Coronary artery (tissue), 2 donors: Measurements from ENCODE around the gene TBCEL.

ENCODE experiments used
- DNase-seq: peaks from one replicate; pipeline ENCODE4 v3.0.0-alpha.2; 2017; ENCODE audit warnings: low spot score
- H3K27ac ChIP-seq, 2 donors: fragments of 200-600 bp; sonication (generic); one replicate each; pipeline ENCODE4 v1.5.1; 2016 to 2019
- H3K4me3 ChIP-seq: fragments of 200-600 bp; sonication (generic); 2 replicates; pipeline ENCODE4 v1.5.1; 2016; ENCODE audit warnings: mild to moderate bottlenecking, moderate library complexity
- TF ChIP-seq, protein P1 (sequence below): fragments of 200-600 bp; sonication (generic); IDR thresholded peaks from one replicate; pipeline ENCODE4 v1.5.1; 2019; ENCODE audit warnings: antibody characterized with exemption

TBCEL gene

DNA sequence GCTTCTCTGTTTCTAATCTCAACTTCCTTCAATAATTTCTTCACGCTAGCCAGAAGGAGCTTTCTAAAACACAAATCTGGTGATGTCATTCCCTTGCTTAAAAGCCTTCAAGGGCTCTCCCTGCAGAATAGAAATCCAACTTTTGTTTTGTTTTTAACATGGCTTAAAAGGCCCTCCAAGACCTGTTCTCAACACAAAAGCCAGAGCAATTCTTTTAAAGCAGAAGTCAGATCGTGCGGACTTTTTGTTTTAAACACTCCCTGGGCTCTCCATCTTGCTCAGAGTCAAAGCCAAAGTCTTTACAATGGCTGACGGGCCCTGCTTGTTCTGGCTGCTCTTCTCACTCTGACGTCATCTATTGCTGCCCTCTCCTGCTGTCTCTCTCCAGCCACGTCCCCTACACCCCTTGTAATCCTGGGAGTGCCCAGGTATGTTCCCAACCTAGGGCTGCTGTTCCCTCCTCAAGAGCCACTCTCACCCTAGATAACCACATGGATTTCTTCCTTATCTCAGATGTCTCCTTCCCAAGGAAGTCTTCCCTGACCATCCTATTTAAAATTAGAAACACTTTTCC lies 99.7 kb downstream of the TBCEL start:
- no peak overlapping the region for H3K27ac ChIP-seq
- no peak overlapping the region for H3K4me3 ChIP-seq
- TF ChIP-seq, protein P1, sequence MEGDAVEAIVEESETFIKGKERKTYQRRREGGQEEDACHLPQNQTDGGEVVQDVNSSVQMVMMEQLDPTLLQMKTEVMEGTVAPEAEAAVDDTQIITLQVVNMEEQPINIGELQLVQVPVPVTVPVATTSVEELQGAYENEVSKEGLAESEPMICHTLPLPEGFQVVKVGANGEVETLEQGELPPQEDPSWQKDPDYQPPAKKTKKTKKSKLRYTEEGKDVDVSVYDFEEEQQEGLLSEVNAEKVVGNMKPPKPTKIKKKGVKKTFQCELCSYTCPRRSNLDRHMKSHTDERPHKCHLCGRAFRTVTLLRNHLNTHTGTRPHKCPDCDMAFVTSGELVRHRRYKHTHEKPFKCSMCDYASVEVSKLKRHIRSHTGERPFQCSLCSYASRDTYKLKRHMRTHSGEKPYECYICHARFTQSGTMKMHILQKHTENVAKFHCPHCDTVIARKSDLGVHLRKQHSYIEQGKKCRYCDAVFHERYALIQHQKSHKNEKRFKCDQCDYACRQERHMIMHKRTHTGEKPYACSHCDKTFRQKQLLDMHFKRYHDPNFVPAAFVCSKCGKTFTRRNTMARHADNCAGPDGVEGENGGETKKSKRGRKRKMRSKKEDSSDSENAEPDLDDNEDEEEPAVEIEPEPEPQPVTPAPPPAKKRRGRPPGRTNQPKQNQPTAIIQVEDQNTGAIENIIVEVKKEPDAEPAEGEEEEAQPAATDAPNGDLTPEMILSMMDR = no peak
- no peak for DNase-seq

DNA sequence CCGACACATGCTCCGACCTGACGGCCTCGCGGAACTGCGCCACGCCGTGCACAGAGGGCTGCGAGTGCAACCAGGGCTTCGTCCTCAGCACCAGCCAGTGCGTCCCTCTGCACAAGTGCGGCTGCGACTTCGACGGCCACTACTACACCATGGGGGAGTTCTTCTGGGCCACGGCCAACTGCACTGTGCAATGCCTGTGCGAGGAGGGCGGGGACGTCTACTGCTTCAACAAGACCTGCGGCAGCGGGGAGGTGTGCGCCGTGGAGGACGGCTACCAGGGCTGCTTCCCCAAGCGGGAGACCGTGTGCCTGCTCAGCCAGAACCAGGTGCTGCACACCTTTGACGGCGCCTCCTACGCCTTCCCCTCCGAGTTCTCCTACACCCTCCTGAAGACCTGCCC lies 103.9 kb downstream of the TBCEL start:
- TF ChIP-seq, protein P1 = no peak
- no peak for DNase-seq
- no peak overlapping the region for H3K4me3 ChIP-seq
- H3K27ac ChIP-seq = no peak overlapping the region

GRCh38 chr11:121129362-121130340 lies 105.7 kb downstream of the TBCEL start:
- TF ChIP-seq, protein P1 = no peak
- H3K27ac ChIP-seq = no peak overlapping the region
- DNase-seq = no peak
- H3K4me3 ChIP-seq = no peak overlapping the region

DNA sequence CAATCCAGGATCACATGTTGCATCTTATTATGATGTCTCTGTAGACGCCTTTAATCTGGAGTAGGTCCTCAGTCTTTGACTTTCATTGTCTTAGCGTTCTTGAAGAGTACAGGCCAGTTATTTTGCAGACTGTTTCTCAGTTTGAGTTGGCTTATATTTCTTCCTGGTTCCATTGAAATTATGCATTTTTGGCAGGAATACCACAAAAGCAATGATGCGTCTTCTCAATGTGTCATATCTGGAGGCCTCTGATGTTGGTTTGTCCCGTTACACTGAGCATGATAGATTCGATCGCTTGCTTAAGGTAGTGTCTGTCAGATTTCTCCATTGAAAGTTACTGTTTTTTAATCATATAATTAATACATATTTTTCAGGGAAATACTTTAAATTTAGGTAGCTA lies 107.8 kb downstream of the TBCEL start:
- Histone ChIP-seq H3K27ac (no peak overlapping the region), H3K4me3 (no peak overlapping the region)
- TF ChIP-seq, protein P1 = no peak
- DNase-seq = no peak

DNA sequence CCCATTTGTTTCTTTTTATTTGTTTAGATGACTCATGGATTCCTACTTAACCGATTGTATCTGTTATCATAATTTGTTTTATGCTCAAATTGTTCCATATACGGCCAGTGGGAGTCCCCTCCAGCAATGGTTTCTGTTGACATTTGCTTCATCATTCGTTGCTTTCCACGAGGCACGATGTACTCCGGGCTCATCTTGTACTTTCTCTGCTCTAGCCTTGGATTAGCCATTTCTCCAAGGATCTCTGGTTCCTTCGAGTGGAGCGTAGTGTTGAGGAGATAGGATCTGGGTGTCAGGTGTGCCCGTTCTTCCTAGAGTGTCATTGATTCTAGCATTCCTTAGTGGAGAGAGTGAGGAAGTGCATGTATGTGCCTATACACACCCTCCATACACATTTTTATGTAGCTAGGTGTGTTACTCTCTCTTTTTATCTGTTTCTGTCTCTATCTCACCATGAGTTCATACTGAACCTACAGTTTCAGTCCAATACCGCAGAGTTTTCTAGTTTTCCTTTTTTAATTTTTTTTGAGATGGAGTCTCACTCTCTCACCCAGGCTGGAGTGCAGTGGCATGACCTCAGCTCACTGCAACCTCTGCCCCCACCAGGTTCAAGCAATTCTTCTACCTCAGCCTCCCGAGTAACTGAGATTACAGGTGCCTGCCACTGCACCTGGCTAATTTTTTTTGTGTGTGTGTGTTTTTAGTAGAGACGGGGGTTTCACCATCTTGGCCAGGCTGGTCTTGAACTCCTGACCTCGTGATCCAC lies 108.5 kb downstream of the TBCEL start:
- TF ChIP-seq, protein P1 = no peak
- DNase-seq = no peak

DNA sequence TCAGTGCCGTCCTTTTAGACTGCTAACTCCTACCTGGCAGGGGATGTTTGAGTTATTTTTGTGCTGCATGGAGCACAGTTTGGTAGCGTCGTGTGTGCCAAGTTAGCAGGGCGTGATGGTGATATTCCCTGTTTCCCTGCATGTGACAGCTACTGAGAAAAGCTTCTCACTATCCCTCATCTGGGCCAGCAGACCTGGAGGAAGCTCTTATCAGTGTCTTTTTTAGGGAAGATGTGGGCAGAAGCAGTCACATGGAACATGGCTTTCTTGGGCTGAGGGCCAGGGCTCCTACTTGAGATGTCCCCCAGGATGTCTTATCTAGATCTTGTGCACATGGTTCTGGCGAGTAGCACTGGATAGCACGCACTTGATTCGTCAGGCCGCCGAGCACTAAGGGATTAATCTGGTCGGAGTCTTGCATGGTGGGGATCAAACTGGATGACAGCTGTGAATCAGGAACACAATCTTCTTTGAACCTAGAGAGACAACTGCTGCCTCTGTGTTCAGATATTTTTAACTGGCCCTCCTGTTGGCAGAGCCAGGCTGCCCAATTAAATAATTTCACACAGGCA lies 110.9 kb downstream of the TBCEL start:
- no peak overlapping the region for H3K27ac ChIP-seq
- TF ChIP-seq, protein P1 = no peak
- no peak for DNase-seq
- no peak overlapping the region for H3K4me3 ChIP-seq

More for the DNA sequence above, 108.5 kb downstream of the TBCEL start:
- H3K4me3 ChIP-seq = no peak overlapping the region
- H3K27ac ChIP-seq = no peak overlapping the region
